ENCODE data around the gene SF3B4.
"Not testable (repeated sequence)": the region's sequence is repeated elsewhere in the genome, so short reads cannot be mapped to it uniquely, and the experiment has no call there.

SF3B4 gene, protein sequence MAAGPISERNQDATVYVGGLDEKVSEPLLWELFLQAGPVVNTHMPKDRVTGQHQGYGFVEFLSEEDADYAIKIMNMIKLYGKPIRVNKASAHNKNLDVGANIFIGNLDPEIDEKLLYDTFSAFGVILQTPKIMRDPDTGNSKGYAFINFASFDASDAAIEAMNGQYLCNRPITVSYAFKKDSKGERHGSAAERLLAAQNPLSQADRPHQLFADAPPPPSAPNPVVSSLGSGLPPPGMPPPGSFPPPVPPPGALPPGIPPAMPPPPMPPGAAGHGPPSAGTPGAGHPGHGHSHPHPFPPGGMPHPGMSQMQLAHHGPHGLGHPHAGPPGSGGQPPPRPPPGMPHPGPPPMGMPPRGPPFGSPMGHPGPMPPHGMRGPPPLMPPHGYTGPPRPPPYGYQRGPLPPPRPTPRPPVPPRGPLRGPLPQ

DNA sequence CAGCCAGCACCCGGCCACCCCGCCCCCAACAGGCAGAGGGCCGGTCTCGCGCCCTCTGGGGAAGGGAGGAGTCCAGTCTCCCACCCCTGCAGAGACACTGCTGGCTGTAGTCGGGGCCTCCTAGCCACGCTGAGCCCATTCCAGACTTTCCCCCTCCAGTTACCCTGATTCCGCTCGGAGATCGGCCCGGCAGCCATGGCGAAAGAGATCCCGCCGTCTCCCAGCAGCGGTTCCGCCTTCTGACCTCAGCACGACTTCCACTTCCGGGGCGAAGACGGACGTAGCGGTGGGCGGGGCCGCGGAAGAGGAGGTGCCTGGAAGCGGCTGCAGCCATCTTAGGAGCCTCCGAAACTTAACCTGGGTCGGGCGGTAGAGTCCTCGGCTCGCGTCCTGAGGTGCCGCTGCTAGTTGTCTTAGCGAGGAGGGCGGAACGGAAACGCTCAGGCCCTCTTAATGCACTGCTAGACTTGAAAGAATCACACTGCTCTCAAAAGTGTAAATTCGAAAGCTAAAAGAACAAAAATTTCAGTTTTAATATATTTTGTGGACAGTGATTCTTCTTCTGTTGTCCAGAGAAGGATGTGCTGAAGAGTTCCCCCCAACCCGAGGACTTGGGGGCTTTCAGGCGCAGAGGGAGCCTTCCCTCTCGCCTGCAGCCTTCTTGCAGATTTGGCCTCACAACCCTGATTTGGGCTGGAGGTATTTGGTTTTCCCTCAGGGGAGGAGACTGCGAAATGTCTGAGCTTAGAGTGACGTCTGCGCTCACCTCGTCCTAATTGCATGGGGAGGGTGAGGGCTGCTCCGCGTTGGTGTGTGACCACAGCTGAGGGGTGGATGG lies at the start of gene SF3B4:
SF3B4 (minus strand) TSS at position 241 of the 838 bp plus-strand sequence; CDS start at position 197, 44 bp downstream.
- in situ Hi-C loops (cut with HindIII; ENCODE audit: low pct_ligation_motif_present, low pct_unique_long_range_greater_than_20kb, low sequenced_read_pairs) = no loop called here
- peak; percentile 96 for DNase-seq

GRCh38 chr1:149977345-149977744 lies 49.7 kb upstream of the SF3B4 start:
- in situ Hi-C loops (cut with HindIII; ENCODE audit: low pct_ligation_motif_present, low pct_unique_long_range_greater_than_20kb, low sequenced_read_pairs) = no loop called here
- DNase-seq = no peak

DNA sequence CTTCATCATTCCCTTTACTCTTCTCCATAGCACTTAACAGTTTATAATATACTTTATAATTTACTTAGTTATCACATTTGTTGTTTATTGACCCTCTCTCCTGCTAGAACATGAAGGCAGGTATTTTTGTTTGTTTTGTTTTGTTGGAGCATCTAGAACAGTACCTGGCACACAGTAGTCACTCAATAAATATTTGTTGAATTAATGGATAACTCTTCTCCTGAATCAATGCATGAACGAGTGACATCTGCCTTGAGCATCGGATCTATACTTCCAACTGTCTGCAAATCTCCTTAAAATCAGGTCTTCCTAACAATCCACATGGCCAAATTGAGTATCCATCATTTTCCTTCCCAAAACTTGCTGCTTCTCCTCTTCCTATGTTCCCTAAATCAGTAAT lies 44.9 kb upstream of the SF3B4 start:
- in situ Hi-C loops (cut with HindIII; ENCODE audit: low pct_ligation_motif_present, low pct_unique_long_range_greater_than_20kb, low sequenced_read_pairs) = no loop called here
- DNase-seq = no peak

DNA sequence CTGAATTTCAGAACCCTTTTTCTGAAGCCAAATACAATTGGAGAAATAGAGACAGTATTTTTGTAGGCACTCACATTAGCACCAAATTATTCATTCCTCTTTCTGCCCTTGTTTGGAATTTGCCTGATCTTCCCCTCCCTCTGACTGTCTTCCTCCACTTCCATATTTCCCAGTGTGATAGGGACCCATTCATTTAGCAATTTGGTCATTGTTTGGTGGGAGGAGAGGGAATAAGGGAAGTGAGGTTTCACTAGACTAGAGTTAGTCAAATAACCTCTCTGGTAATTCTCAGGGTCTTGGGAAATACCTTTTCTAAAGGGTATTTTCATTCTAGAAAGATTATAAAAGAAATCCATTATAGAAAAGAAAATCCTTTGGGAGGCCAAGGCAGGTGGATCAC lies 40.0 kb upstream of the SF3B4 start:
- in situ Hi-C loops (cut with HindIII; ENCODE audit: low pct_ligation_motif_present, low pct_unique_long_range_greater_than_20kb, low sequenced_read_pairs) = loop anchor here (10.0 kb wide), 1 partner anchor 97 kb away; the partner anchor contains the start of gene VPS45
- DNase-seq = no peak

DNA sequence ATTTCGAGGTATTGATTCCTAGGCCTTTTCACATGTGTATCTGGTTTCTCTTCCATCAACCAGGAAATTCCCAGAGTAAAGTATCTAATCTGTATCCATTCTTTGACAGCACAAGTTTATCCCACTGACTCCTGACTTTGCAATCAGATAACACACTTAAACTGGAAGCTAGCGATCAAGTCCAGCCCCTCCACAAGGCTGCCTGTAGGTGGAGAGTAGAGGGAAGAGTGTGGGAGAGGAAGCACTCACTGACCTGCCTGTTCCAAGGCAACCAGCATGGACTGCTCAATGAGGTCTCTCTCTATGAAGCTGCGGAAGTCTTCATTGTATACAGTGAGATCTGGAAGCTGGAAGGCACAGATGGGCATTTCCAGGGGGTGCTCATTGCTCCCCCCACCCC lies 39.4 kb upstream of the SF3B4 start:
- no peak for DNase-seq
- in situ Hi-C loops (cut with HindIII; ENCODE audit: low pct_ligation_motif_present, low pct_unique_long_range_greater_than_20kb, low sequenced_read_pairs) = loop anchor here (10.0 kb wide), 1 partner anchor 98 kb away; the partner anchor contains the start of gene VPS45

DNA sequence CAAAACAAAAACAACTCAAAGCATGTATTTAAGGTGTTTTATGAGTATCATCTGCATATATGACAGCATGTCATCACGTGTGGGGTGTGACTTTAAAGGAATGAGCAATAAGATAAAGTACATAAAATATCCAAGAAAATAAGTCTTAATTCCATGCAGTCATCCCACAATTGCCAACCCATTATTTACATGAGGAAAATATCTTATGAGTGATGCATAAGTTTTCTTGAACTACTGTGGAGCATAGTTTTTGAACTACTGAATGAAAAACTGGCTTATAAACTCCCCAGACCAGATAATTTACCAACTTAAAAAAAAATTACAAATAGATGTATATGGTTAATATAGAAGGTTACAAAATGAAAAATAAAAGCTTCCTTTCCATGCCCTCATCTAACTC lies 38.8 kb upstream of the SF3B4 start:
- in situ Hi-C loops (cut with HindIII; ENCODE audit: low pct_ligation_motif_present, low pct_unique_long_range_greater_than_20kb, low sequenced_read_pairs) = loop anchor here (10.0 kb wide), 1 partner anchor 98 kb away; the partner anchor contains the start of gene VPS45
- DNase-seq = no peak

- in situ Hi-C loops (cut with HindIII; ENCODE audit: low pct_ligation_motif_present, low pct_unique_long_range_greater_than_20kb, low sequenced_read_pairs) = loop anchor here (10.0 kb wide), 1 partner anchor 99 kb away; the partner anchor contains the start of gene VPS45
- no peak for DNase-seq
These were observed 37.8 kb upstream of the SF3B4 start for GRCh38 chr1:149965440-149965839.

GRCh38 chr1:149963358-149963757 lies 35.8 kb upstream of the SF3B4 start:
- in situ Hi-C loops (cut with HindIII; ENCODE audit: low pct_ligation_motif_present, low pct_unique_long_range_greater_than_20kb, low sequenced_read_pairs) = loop anchor here (10.0 kb wide), 1 partner anchor 101 kb away; the partner anchor contains the start of gene VPS45
- no peak for DNase-seq

DNA sequence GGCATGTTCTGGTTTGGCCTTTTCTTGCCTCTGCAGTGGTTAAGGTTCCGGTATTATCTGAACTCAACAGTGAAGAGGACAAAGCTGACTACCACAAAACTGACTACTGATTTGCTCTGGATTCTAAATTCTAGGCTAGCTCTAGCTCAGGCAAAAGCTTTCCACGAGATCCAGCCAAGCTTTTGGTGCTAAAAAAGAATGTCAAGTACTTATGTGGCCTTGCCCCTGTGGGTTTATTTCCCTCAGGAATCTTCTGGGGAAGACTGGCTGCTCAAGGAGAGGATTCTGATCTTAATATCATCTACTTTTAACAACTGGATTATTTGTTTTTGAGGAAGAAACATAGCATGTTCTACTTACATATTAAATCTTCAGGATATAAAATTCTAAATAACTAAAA lies 35.1 kb upstream of the SF3B4 start:
- in situ Hi-C loops (cut with HindIII; ENCODE audit: low pct_ligation_motif_present, low pct_unique_long_range_greater_than_20kb, low sequenced_read_pairs) = loop anchor here (10.0 kb wide), 1 partner anchor 102 kb away; the partner anchor contains the start of gene VPS45
- DNase-seq = no peak

- in situ Hi-C loops (cut with HindIII; ENCODE audit: low pct_ligation_motif_present, low pct_unique_long_range_greater_than_20kb, low sequenced_read_pairs) = loop anchor here (10.0 kb wide), 1 partner anchor 103 kb away; the partner anchor contains the start of gene VPS45
- peak; percentile 80 for DNase-seq
These were observed 34.5 kb upstream of the SF3B4 start for GRCh38 chr1:149962039-149962647.

DNA sequence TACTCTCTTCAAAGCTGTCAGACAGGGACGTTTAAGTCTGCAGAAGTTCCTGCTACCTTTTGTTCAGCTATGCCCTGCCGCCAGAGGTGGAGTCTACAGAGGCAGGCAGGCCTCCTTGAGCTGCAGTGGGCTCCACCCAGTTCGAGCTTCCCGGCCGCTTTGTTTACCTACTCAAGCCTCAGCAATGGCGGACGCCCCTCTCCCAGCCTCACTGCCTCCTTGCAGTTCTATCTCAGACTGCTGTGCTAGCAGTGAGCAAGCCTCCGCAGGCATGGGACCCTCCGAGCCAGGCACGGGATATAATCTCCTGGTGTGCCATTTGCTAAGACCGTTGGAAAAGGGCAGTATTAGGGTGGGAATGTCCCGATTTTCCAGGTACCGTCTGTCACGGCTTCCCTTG lies 29.9 kb upstream of the SF3B4 start:
- in situ Hi-C loops (cut with HindIII; ENCODE audit: low pct_ligation_motif_present, low pct_unique_long_range_greater_than_20kb, low sequenced_read_pairs); DNase-seq: not testable (repeated sequence)

- DNase-seq = no peak
- in situ Hi-C loops (cut with HindIII; ENCODE audit: low pct_ligation_motif_present, low pct_unique_long_range_greater_than_20kb, low sequenced_read_pairs) = no loop called here
These were observed 22.3 kb upstream of the SF3B4 start for GRCh38 chr1:149949911-149950310.

GRCh38 chr1:149945206-149945605 lies 17.6 kb upstream of the SF3B4 start:
- in situ Hi-C loops (cut with HindIII; ENCODE audit: low pct_ligation_motif_present, low pct_unique_long_range_greater_than_20kb, low sequenced_read_pairs) = no loop called here
- no peak for DNase-seq

DNA sequence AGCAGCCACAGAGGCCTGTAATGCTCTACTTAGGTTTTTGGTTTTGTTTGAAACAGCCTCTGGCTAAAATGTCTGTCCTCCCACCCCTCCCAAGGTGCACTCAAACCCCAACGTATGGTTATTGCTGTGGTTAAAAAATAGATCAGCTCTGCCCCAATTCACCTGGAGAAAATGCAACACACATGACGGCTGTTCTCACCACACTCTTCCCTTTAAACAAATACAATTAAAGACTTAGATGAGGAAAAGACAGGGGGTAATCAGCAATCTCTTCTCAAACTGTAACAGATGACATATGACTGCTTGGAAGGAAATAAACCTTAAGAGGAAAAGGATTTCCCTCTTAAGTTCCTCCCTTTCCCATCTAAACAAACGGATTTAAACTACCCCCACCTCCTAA lies 15.3 kb upstream of the SF3B4 start:
- in situ Hi-C loops (cut with HindIII; ENCODE audit: low pct_ligation_motif_present, low pct_unique_long_range_greater_than_20kb, low sequenced_read_pairs) = no loop called here
- DNase-seq = no peak

DNA sequence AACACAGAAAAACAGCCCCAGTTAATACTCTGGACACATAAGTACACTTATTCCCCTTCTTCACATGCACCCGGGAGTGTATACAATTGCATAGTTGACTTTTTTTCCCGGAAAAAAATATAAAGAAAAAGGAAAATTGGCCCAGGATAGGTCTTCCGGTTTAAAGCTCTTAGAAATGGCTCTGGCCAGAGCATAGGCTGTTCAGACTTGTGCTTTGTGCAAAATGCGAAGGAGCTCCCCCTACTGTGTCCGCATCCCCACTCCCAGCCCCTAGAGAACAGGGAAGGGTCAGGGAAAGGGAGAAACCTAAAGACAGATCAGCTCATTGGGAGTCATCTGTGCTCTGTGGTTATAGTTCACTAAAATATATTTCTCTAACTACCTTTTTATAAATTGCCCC lies 14.6 kb upstream of the SF3B4 start:
- in situ Hi-C loops (cut with HindIII; ENCODE audit: low pct_ligation_motif_present, low pct_unique_long_range_greater_than_20kb, low sequenced_read_pairs) = no loop called here
- DNase-seq = peak; percentile 71

DNA sequence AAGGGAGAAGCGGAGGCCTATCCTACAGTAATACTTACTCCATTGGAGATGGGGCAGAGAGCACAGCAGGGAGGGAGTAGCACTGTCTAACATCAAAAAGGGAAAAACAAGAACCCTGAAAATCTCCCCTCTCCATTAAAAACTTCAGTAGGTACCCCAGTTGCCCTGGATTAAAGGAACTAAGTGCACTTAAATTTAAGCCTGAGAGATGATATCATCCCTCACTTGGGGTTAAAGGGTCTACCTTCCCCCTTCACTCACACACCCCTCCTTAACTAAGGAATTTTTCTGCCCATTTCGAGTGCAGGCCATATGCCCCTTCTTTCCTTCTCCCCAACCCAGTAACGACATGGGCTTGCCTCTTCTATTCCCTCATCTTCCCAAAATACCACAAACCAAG lies 12.8 kb upstream of the SF3B4 start:
- no peak for DNase-seq
- in situ Hi-C loops (cut with HindIII; ENCODE audit: low pct_ligation_motif_present, low pct_unique_long_range_greater_than_20kb, low sequenced_read_pairs) = no loop called here

DNA sequence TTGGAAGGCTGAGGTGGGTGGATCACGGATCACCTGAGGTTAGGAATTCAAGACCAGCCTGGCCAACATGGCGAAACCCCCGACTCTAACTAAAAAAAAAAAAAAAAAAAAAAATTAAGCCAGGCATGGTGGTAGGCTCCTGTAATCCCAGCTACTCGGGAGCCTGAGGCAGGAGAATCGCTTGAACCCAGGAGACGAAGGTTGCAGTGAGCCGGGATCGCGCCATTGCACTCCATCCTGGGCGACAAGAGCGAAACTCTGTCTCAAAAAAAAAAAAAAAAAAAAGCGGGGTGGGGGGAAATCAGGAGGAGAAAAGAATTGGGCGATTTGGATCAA lies 11.0 kb upstream of the SF3B4 start:
- DNase-seq; in situ Hi-C loops (cut with HindIII; ENCODE audit: low pct_ligation_motif_present, low pct_unique_long_range_greater_than_20kb, low sequenced_read_pairs): not testable (repeated sequence)

GRCh38 chr1:149937759-149938158 lies 10.2 kb upstream of the SF3B4 start:
- no peak for DNase-seq
- in situ Hi-C loops (cut with HindIII; ENCODE audit: low pct_ligation_motif_present, low pct_unique_long_range_greater_than_20kb, low sequenced_read_pairs) = no loop called here

Measured in ACHN (cell line).